ENCODE results near the gene DNAI4. TPM values are rescaled to one million over a fixed set of nuclear protein-coding genes. Genes with fewer than 3 reads are reported as not detected.

DNAI4 gene
- total RNA-seq, 2 experiments from 2014 or later: 5.0 to 8.8 TPM

DNA sequence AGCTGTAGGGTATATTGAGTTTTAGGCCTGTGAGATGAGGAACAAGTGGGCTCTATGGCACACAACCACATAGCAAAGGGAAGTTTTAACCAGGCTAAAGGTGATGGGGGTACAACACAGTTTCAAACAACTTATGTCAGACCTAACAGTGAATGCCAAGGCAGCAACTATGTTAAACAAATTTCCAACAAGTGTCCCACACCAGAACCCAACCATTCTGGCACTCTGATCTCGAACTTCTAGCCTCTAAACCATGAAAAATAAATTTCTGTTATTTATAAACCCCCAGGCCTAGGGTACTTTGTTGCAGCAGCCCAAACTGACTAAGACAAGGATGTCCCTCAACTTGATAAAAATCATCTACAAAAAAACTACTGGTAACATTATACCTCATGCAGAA is 71.3 kb downstream of the DNAI4 start:
- Mint-ChIP-seq H3K27me3 (no peaks in the 10 kb centered on the region), H3K4me1 (ENCODE audit: low read depth) (no peaks in the 10 kb centered on the region), H3K36me3 (ENCODE audit: low read depth) (no peaks in the 10 kb centered on the region), H3K27ac (no peak overlapping the region), H3K9me3 (peaks cover 7% of the 10 kb centered on the region), H3K4me3 (no peak overlapping the region)
- intact Hi-C loops (cut with DNase I, micrococcal nuclease): no loop called here
- Histone ChIP-seq H3K9me3 (ENCODE audit: control insufficient read depth in 1 of 2, insufficient read depth in 1 of 2, low read length in 2 of 2) (no peaks in the 10 kb centered on the region), H3K36me3 (ENCODE audit: insufficient read depth, low read length) (no peaks in the 10 kb centered on the region), H3K4me3 (ENCODE audit: low read length) (no peak overlapping the region), H3K4me1 (ENCODE audit: insufficient read depth, low read length) (no peaks in the 10 kb centered on the region), H3K27me3 (ENCODE audit: control insufficient read depth in 1 of 2, insufficient read depth in 2 of 2, low read length in 2 of 2) (no peaks in the 10 kb centered on the region), H3K27ac (ENCODE audit: low read depth in 1 of 2, low read length in 2 of 2) (no peak overlapping the region)
- POLR2A ChIA-PET: no interaction called here
- no peak for ATAC-seq (ENCODE audit: poor library complexity)
- TF ChIP-seq, protein P1, sequence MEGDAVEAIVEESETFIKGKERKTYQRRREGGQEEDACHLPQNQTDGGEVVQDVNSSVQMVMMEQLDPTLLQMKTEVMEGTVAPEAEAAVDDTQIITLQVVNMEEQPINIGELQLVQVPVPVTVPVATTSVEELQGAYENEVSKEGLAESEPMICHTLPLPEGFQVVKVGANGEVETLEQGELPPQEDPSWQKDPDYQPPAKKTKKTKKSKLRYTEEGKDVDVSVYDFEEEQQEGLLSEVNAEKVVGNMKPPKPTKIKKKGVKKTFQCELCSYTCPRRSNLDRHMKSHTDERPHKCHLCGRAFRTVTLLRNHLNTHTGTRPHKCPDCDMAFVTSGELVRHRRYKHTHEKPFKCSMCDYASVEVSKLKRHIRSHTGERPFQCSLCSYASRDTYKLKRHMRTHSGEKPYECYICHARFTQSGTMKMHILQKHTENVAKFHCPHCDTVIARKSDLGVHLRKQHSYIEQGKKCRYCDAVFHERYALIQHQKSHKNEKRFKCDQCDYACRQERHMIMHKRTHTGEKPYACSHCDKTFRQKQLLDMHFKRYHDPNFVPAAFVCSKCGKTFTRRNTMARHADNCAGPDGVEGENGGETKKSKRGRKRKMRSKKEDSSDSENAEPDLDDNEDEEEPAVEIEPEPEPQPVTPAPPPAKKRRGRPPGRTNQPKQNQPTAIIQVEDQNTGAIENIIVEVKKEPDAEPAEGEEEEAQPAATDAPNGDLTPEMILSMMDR (IDR thresholded peaks at IDR 0.05): no peak
- CTCF ChIA-PET: no interaction called here
- DNase-seq: no peak

DNA sequence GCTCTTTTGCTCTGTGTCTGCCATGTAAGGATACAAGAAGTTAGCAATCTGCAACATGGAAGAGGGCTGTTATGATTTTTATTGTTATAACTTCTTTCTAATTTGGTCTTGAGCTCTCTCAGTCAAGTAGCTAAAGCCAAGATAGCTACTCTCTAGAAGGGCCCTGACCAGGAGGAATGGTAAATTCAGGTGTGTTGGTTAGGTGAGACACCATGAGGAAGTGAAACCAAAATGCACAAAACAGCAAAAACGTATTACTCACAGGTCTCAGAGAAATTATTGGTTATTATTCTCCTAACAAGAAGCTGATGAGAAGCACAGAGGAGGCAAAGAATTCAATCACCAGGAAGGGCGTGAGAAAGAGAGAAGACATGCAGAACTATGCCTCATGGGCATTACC is 71.8 kb downstream of the DNAI4 start:
- Mint-ChIP-seq H3K27me3 (no peaks in the 10 kb centered on the region), H3K9me3 (peaks cover 7% of the 10 kb centered on the region), H3K36me3 (ENCODE audit: low read depth) (no peaks in the 10 kb centered on the region), H3K4me1 (ENCODE audit: low read depth) (no peaks in the 10 kb centered on the region), H3K4me3 (no peak overlapping the region), H3K27ac (no peak overlapping the region)
- DNase-seq: no peak
- Histone ChIP-seq H3K9me3 (ENCODE audit: control insufficient read depth in 1 of 2, insufficient read depth in 1 of 2, low read length in 2 of 2) (no peaks in the 10 kb centered on the region), H3K4me1 (ENCODE audit: insufficient read depth, low read length) (no peaks in the 10 kb centered on the region), H3K4me3 (ENCODE audit: low read length) (no peak overlapping the region), H3K27ac (ENCODE audit: low read depth in 1 of 2, low read length in 2 of 2) (no peak overlapping the region), H3K27me3 (ENCODE audit: control insufficient read depth in 1 of 2, insufficient read depth in 2 of 2, low read length in 2 of 2) (no peaks in the 10 kb centered on the region), H3K36me3 (ENCODE audit: insufficient read depth, low read length) (no peaks in the 10 kb centered on the region)
- ATAC-seq (ENCODE audit: poor library complexity): no peak
- ChIA-PET POLR2A (no interaction called here), CTCF (interaction anchor here (0.7 kb wide), 1 partner anchor 62 kb away, joined by 3 read pairs; no protein-coding TSS in a partner anchor)
- intact Hi-C loops (cut with DNase I, micrococcal nuclease): no loop called here
- TF ChIP-seq, protein P1 (IDR thresholded peaks at IDR 0.05): no peak

DNA sequence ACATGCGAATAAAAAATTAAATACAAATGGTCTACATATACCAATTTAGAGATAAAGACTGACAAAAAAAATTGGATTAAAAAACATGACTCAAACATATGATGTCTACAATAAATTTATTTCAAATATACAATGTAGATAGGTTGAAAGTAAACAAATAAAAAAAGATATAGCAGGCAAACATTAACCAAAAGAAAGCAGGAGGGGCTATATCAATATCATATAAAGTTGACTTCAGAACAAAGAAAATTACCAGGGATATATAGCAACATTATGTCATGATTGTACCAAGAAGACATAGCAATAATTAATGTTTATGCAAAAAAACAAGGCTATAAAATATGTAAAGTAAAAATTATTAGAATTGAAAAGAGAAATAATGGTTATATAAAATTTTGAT is 73.7 kb downstream of the DNAI4 start:
- ChIA-PET POLR2A (no interaction called here), CTCF (interaction anchor here (0.6 kb wide), 1 partner anchor 13 kb away, joined by 4 read pairs; no protein-coding TSS in a partner anchor)
- no peaks in the 10 kb centered on the region for H3K27me3 ChIP-seq (ENCODE audit: control insufficient read depth in 1 of 2, insufficient read depth in 2 of 2, low read length in 2 of 2)
- H3K36me3 ChIP-seq (ENCODE audit: insufficient read depth, low read length): no peaks in the 10 kb centered on the region
- H3K4me3 Mint-ChIP-seq: no peak overlapping the region
- H3K9me3 Mint-ChIP-seq: peaks cover 7% of the 10 kb centered on the region
- H3K36me3 Mint-ChIP-seq (ENCODE audit: low read depth): no peaks in the 10 kb centered on the region
- H3K4me1 ChIP-seq (ENCODE audit: insufficient read depth, low read length): no peaks in the 10 kb centered on the region
- DNase-seq (no peak), ATAC-seq (ENCODE audit: poor library complexity) (no peak)
- H3K27ac ChIP-seq (ENCODE audit: low read depth in 1 of 2, low read length in 2 of 2): no peak overlapping the region
- H3K4me1 Mint-ChIP-seq (ENCODE audit: low read depth): no peaks in the 10 kb centered on the region
- intact Hi-C loops (cut with DNase I, micrococcal nuclease): no loop called here
- no peak overlapping the region for H3K27ac Mint-ChIP-seq
- TF ChIP-seq, protein P1 (IDR thresholded peaks at IDR 0.05): no peak
- H3K27me3 Mint-ChIP-seq: no peaks in the 10 kb centered on the region
- no peaks in the 10 kb centered on the region for H3K9me3 ChIP-seq (ENCODE audit: control insufficient read depth in 1 of 2, insufficient read depth in 1 of 2, low read length in 2 of 2)
- H3K4me3 ChIP-seq (ENCODE audit: low read length): no peak overlapping the region

All from CD4-positive, alpha-beta T cell (primary cell).